T47D (cell line): ENCODE data around the gene ICAM4.

ENCODE experiments used
- DNase-seq, 2 experiments: peaks; one replicate each; pipeline versions ENCODE4 v3.0.0 to v3.0.0-alpha.2; 2011 to 2012; ENCODE audit warnings: low read depth in 1 of 2, low spot score in 1 of 2
- JUND ChIP-seq: IDR thresholded peaks from 2 replicates; pipeline ENCODE4 v1.6.1; 2012; ENCODE audit warnings: low read depth
- in situ Hi-C: cut with HindIII; loops from 2 replicates; pipeline ENCODE4 v1.10.0; 2016; ENCODE audit warnings: low sequenced_read_pairs, low pct_unique_long_range_greater_than_20kb

ICAM4 gene

DNA sequence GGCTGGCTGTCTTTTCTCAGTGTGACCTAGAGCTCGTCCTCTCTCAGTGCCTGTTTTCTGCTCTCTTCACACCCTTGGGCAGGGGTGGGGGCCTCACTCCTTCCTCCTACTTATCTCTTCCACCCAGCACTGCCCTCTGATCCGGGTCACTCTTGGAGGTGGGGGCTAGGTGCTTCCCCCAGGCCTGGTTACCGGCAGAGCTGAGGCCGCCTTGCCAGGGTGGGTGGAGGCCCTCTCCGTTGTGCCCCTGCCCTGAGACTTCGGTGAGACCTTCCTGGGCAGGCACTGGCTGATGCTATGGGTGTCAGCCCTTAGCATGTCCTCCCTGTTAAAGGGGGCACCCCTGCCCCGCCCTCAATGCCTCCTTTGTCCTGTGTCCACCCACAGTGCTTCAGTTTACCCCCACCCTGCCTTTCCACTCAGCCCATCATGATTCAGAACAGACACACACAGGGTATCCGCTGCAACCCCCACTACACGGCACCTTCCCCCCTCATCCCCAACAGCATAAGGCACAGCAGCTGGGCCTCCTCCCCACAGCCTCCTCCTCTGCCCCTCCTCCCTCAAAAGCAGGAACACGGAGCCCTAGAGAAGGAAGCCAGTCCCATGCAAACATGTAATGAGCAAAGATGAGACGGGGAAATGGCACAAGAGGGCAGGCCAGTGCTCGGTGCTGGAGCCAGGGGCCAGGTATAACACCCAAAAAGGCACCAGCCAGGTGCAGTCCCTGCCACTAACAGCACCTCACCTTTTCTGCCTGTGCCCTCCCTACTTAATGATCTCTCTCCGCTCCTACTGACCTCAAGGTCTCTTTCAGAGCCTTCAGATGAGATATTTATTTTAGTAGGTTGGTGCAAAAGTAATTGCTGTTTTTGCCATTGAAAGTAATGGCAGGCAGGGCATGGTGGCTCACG is 13.0 kb downstream of the ICAM4 start:
- in situ Hi-C loops, result no loop called here
- peak in 1 of 2 experiments; percentile 22 for DNase-seq
- TF ChIP-seq JUND, result no peak

DNA sequence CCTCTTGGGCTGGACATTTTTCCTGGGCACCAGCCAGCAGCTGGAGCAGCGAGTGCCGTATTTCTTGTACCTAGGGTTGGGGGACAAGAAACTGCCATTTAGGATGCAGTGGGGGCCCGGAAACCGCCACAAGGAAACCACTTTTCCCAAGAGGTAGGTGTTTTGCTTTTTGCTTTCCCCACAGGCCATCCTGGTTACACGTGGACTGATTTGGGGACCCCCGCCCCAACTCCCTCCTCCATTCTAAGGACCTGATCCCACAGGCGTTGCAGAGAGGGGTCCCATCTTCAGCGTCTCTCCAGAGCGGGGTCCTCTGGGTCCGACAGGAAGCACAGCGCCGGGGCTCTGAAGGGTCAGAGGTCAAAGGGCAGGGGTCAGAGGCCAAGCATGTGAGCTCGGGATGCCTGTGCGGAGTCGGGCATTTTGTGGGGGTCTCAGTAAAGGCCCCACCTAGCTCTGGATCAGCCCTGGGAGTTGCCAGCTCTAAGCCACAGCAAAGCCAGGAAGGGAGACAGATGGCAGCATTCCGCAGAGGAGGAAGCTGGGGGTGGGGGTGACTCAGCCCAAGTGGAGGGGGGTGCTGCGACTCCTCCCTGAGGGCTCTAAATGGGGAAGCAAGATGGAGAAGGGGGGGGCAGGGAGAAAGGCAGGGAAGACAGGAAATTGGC is 18.5 kb downstream of the ICAM4 start:
- in situ Hi-C loops, result no loop called here
- TF ChIP-seq JUND, result no peak
- DNase-seq, result no peak

DNA sequence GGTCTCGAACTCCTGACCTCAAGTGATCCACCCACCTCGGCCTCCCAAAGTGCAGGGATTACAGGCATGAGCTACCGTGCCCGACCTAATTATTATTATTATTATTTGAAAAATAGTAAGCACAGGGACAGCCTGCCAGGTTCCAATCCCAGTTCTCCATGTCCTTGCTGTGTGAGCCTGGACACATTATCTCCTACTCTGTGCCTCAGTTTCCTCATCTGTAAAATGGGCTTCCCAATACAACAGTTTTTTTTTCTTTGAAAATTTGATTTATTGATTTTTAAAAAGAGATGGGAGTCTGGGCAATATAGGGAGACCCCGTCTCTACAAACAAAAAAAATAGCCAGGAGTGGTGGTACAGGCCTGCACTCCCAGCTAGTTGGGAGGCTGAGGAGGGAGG is 19.6 kb downstream of the ICAM4 start:
- in situ Hi-C loops, result no loop called here
- DNase-seq, result no peak
- TF ChIP-seq JUND, result no peak

DNA sequence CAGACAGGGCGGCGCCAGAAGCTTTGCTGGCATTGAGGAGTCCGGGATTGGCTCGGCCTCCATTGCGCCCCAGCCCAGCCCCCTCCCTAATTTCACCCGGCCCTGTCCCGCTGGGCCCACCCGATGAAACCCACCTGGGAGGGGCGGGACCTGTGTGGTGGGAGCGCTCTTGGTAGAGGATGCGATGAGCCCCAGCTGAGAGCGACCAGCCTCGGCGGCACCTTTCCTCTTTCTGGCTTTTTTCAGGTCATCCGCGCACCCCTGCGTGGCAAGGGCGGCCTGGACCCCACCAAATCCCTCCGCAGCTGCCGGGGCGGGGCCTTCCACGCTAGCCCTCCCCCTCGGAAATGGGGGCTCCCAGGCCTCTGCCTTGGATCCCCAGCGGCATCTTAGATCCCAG is 22.7 kb downstream of the ICAM4 start, which contains the start of gene ZGLP1:
Gene ZGLP1, minus strand, starts transcription at position 393 of the 400 bp plus-strand sequence.
- in situ Hi-C loops, result no loop called here
- TF ChIP-seq JUND, result no peak
- no peak for DNase-seq

DNA sequence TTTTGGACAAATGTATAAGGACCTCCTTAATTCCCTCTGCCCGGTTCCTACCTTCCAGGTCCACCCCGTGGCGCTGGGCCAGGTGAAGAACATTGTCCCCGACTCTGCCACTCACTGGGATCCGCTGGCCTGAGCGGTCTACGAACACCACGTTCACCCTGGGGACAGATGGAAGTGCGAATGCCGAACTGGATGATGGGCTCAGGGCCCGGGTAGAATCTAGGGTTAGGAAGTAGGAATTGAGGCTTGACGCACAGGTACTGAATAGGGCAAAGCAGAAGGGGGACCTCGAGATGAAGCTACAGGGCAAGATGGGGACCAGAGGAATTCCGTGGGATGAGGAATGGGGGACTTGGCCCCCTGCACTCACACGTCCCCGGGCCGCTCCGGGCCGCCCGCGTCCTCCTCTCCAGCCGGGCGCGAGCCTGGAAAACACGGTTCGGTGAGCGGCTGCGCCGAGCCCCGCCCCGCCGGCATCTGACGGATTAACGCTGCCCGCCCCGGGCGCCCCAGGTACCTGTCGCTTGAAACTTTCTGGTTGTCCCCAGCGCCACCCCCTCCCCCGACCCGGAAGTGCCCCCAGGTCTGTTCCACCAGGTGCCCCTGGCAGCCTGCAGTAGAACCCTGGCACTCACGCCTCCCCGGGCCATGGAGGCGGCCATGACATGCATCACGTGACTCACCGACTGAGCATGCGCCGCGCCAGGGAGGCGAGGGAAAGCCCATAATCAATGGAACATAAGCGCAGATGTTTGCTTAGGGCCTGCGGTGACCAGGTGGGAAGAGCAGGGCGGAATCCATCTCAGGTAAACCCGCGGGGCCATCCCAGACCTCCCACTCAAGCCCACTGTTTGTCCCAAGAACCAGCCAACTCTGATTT is 28.8 kb downstream of the ICAM4 start, which contains the start of gene FDX2:
Gene FDX2, minus strand, starts transcription at position 681 of the 880 bp plus-strand sequence. Its CDS starts 19 bp downstream, at position 662.
- in situ Hi-C loops, result no loop called here
- peak; percentile 87 for DNase-seq
- TF ChIP-seq JUND, result no peak

DNA sequence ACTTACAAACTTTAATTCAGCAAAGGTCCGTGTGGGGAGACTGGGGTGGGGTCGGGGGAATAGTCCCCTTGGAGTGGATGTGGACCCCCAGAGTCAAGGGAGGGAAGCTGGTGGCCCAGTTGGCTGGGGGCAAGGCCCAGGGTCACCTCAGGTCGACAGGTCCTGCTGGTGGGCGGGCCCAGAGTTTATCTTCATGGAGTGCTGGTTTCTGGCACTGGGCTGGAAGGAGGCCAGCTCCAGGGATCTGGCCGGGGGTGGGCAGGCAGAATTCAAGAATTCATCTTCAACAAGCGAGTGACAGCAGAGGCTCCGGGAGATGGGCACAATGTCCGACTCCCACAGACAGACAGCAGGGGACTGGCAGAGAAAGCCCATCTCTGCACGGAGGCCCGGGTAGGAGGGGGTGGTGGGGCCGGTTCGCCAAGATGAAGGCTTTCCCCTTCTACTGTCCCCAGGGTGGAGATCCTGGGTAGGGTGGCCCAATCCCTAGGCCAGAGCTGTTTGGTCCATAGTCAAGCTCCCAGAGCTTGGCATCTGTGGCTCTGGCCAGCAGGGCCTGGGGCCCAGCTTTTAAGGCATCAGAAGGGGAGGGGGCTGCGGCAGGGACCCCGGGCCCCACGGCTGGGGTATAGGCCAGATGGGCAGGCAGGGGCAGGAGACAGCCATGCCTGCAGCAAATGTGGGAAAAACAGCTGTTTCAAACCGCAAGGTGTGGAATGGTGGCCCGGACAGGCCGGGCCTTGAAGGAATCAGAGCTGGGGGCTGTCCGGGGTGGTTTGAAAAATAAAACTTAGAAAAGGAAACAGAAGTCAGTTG is 29.7 kb downstream of the ICAM4 start:
- DNase-seq, result no peak
- no peak for TF ChIP-seq JUND
- in situ Hi-C loops, result no loop called here

- no peak for DNase-seq
- no peak for TF ChIP-seq JUND
- in situ Hi-C loops, result no loop called here
Observed at GRCh38 chr19:10317045-10317856, 30.5 kb downstream of the ICAM4 start.

DNA sequence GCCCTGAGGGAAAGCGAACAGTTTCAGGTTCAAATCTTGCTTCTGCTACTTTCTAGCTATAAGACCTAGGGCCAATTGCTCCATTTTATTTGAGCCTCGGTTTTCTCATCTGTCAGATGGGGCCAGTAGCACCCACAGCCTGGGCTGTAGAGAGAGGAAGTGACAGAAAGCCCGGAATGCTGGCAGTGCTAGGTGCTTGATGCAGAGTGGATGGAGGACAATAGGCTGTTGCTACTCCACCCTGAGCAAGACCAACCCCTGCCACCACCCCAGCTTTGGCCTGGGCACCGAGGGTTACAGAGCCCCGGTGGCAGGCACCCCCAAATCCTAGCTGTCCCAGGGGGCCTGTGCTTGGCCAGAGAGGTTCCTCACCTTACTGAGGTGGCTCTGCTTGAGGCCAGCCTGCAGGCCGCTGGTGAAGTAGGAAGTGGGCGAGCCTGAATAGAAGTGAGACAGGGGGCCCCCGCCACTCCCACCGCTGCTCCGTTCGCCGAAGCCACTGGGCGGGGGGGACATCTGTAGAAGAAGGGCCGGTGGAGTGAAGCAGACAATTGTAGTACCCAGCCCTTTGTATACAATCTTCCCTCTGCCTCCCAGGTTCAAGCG is 31.2 kb downstream of the ICAM4 start:
- DNase-seq, result no peak
- in situ Hi-C loops, result no loop called here
- no peak for TF ChIP-seq JUND

- in situ Hi-C loops, result no loop called here
- no peak for DNase-seq
- TF ChIP-seq JUND, result no peak
Observed at GRCh38 chr19:10318807-10319682, 32.3 kb downstream of the ICAM4 start.
